K562 (cell line): ENCODE results near the gene PTPRT. TPM values are rescaled to one million over a fixed set of nuclear protein-coding genes. Genes with fewer than 3 reads are reported as not detected.

ENCODE experiments used
- ATAC-seq: fragments of 200-7000 bp; cut with Tn5 transposase; 3 replicates; pipeline ENCODE4 v1.9.1; 2020; ENCODE audit warnings: moderate library complexity
- BruUV-seq: library from RNA; stranded (reverse); fragments of 400-500 nt; replicated peaks from 2 replicates; lab custom pipeline; 2021; lab: Mats Ljungman, UMichigan
- CTCF ChIA-PET: fragments of 300-600 bp; formaldehyde crosslinking; extraction: SDS; loops from one replicate; lab custom pipeline; 2021; ENCODE audit warnings: low intra/inter-chr PET ratio; lab: Yijun Ruan, JAX
- POLR2A ChIA-PET: fragments of 300-600, 350-650 bp; sonication (Branson Sonifier 250); formaldehyde crosslinking; extraction: SDS; loops from one replicate; lab custom pipeline; 2021; ENCODE audit warnings: antibody characterized with exemption, inconsistent platforms; lab: Yijun Ruan, JAX
- DNase-seq, 4 experiments: peaks; one replicate each; pipeline versions ENCODE4 v3.0.0 to v3.0.0-alpha.2; 2011 to 2018; ENCODE audit warnings: low spot score in 3 of 4, mixed read lengths in 3 of 4; ENCODE audit errors: extremely low read depth in 1 of 4
- FAIRE-seq: peaks from 2 replicates; lab custom pipeline; 2011; peaks lifted over from hg19 to GRCh38; lab: Jason Lieb, UNC
- H2AFZ ChIP-seq: 2 replicates; pipeline ENCODE4 v1.6.0; 2011; ENCODE audit warnings: low read depth, low read length, control low read depth, inconsistent platforms
- H3K27ac ChIP-seq: fragments of 200-600 bp; 3 replicates; pipeline ENCODE4 v1.8.0; 2011; ENCODE audit warnings: low read depth, mild to moderate bottlenecking, control low read depth, inconsistent platforms, low read length, moderate library complexity, mixed read lengths; ENCODE audit errors: extremely low read depth
- H3K27me3 ChIP-seq, 2 experiments: fragments of 300-600 bp in 1 of 2; 2 replicates in 1 of 2; 3 replicates in 1 of 2; pipeline versions ENCODE4 v1.6.0 to v1.8.0; 2011; ENCODE audit warnings: inconsistent platforms in 2 of 2, low read length in 2 of 2, mild to moderate bottlenecking in 1 of 2, mixed read lengths in 1 of 2, moderate library complexity in 1 of 2; ENCODE audit not compliant: control insufficient read depth in 2 of 2, insufficient read depth in 2 of 2
- H3K36me3 ChIP-seq: fragments of 300-600 bp; 3 replicates; pipeline ENCODE4 v1.8.0; 2011; ENCODE audit warnings: mild to moderate bottlenecking, low read length, inconsistent platforms; ENCODE audit not compliant: control insufficient read depth, insufficient read depth
- H3K4me1 ChIP-seq, 2 experiments: fragments of 200-600 bp in 1 of 2; replicated peaks in 1 of 2; 2 replicates in 1 of 2; 3 replicates in 1 of 2; pipeline versions ENCODE4 v1.5.1 to v1.8.0; 2011; ENCODE audit warnings: inconsistent platforms in 2 of 2, low read length in 2 of 2, mild to moderate bottlenecking in 1 of 2, mixed read lengths in 1 of 2, moderate library complexity in 1 of 2; ENCODE audit not compliant: control insufficient read depth in 2 of 2, insufficient read depth in 2 of 2
- H3K4me2 ChIP-seq: 2 replicates; pipeline ENCODE4 v1.6.1; 2011; ENCODE audit warnings: low read length, control low read depth, inconsistent platforms, mixed read lengths; ENCODE audit not compliant: insufficient read depth
- H3K4me3 ChIP-seq: fragments of 200-600 bp; sonication (generic), shearing (Covaris generic); 2 replicates; pipeline ENCODE4 v1.5.1; 2016; ENCODE audit warnings: control low read depth, inconsistent platforms
- H3K79me2 ChIP-seq: fragments of 200-600 bp; 3 replicates; pipeline ENCODE4 v1.8.0; 2011; ENCODE audit warnings: low read length, inconsistent platforms; ENCODE audit not compliant: control insufficient read depth, insufficient read depth
- H3K9ac ChIP-seq, 2 experiments: 2 replicates each; pipeline versions ENCODE4 v1.6.0 to v1.6.1; 2011; ENCODE audit warnings: low read depth in 2 of 2, low read length in 2 of 2, control low read depth in 1 of 2, inconsistent platforms in 1 of 2, mild to moderate bottlenecking in 1 of 2, mixed read lengths in 1 of 2; ENCODE audit not compliant: insufficient read depth in 1 of 2
- H3K9me1 ChIP-seq: one replicate; pipeline ENCODE4 v1.6.0; 2011; ENCODE audit warnings: inconsistent platforms, mild to moderate bottlenecking, low read length, moderate library complexity; ENCODE audit not compliant: control insufficient read depth, insufficient read depth
- H3K9me3 ChIP-seq: replicated peaks from 2 replicates; pipeline ENCODE4 v1.5.1; 2011; ENCODE audit warnings: low read depth, low read length, inconsistent platforms; ENCODE audit not compliant: control insufficient read depth, insufficient read depth
- H4K20me1 ChIP-seq: replicated peaks from 2 replicates; pipeline ENCODE4 v1.6.1; 2011; ENCODE audit warnings: low read length, inconsistent platforms, mixed read lengths; ENCODE audit not compliant: control insufficient read depth, insufficient read depth
- ELF4 ChIP-seq: fragments of 450-650 bp; formaldehyde crosslinking; IDR thresholded peaks from 2 replicates; pipeline ENCODE4 v1.4.0; 2022; ENCODE audit warnings: missing genetic modification characterization
- ETV6 ChIP-seq, 3 experiments: fragments of 150-350 bp in 1 of 3; sonication (generic) in 1 of 3; formaldehyde crosslinking in 1 of 3; IDR thresholded peaks; 2 replicates each; pipeline versions ENCODE4 v1.6.1 to v1.8.0; 2014 to 2022; ENCODE audit warnings: borderline replicate concordance in 2 of 3, low read depth in 2 of 3, antibody characterized with exemption in 1 of 3, low read length in 1 of 3, mild to moderate bottlenecking in 1 of 3, missing genetic modification reagents in 1 of 3
- FOSL1 ChIP-seq: fragments of 200-800 bp; sonication (Bioruptor generic); conservative IDR thresholded peaks from 2 replicates; pipeline ENCODE4 v1.6.1; 2016; ENCODE audit warnings: missing genetic modification characterization, missing compliant biosample characterization
- KLF10 ChIP-seq: fragments of 250-450 bp; sonication (Bioruptor Pico); IDR thresholded peaks from 2 replicates; pipeline ENCODE4 v1.6.1; 2021; ENCODE audit warnings: matching md5 sums
- POLR2G ChIP-seq: fragments of 200-400 bp; formaldehyde crosslinking; IDR thresholded peaks from 2 replicates; pipeline ENCODE4 v1.6.1; 2017; ENCODE audit warnings: low read depth, mild to moderate bottlenecking, antibody characterized with exemption, low read length, moderate library complexity
- RBM22 ChIP-seq: fragments of 200-400 bp; formaldehyde crosslinking; IDR thresholded peaks from 2 replicates; pipeline ENCODE4 v1.6.1; 2018; ENCODE audit warnings: low read length, low read depth; ENCODE audit not compliant: poor library complexity, severe bottlenecking
- RFX5 ChIP-seq: IDR thresholded peaks from 2 replicates; pipeline ENCODE4 v1.6.1; 2011; ENCODE audit warnings: low read depth, mild to moderate bottlenecking, improper control_type of control experiment, low read length
- STAG1 ChIP-seq: sonication (generic); formaldehyde crosslinking; IDR thresholded peaks from 2 replicates; pipeline ENCODE4 v1.5.0; 2020; ENCODE audit warnings: missing genetic modification reagents, borderline replicate concordance
- STAT5B ChIP-seq: fragments of 250-450 bp; sonication (Bioruptor Pico); IDR thresholded peaks from 2 replicates; pipeline ENCODE4 v1.8.0; 2021; ENCODE audit warnings: mild to moderate bottlenecking, inconsistent platforms
- TCFL5 ChIP-seq: fragments of 250-450 bp; sonication (Bioruptor Pico); conservative IDR thresholded peaks from 2 replicates; pipeline ENCODE4 v1.6.1; 2021; ENCODE audit warnings: mild to moderate bottlenecking, moderate library complexity, matching md5 sums
- ZKSCAN8 ChIP-seq: fragments of 200-800 bp; sonication (Bioruptor generic); IDR thresholded peaks from 2 replicates; pipeline ENCODE4 v1.6.1; 2016; ENCODE audit warnings: missing genetic modification characterization, missing compliant biosample characterization
- ZNF766 ChIP-seq: fragments of 200-800 bp; sonication (Bioruptor generic); conservative IDR thresholded peaks from 2 replicates; pipeline ENCODE4 v1.6.1; 2016; ENCODE audit warnings: missing genetic modification characterization, missing compliant biosample characterization
- WGBS: fragments of 100-300 bp; shearing (Covaris generic); methylation state at CpG from one replicate; pipeline ENCODE4 v1.1.6; 2016; ENCODE audit warnings: low coverage, mixed read lengths; ENCODE audit not compliant: insufficient coverage; ENCODE audit errors: missing lambda C conversion rate; 5-methylcytosine and 5-hydroxymethylcytosine counted together
- in situ Hi-C: fragments of 300-500 bp; cut with MboI; formaldehyde crosslinking; loops from 4 replicates; pipeline ENCODE4 v1.15.0; 2018; ENCODE audit warnings: inconsistent platforms, mixed read lengths
- intact Hi-C: fragments of 100-400 bp; cut with micrococcal nuclease; formaldehyde crosslinking; loops from 2 replicates; pipeline ENCODE4 v1.14.2; 2022
- polyA plus RNA-seq, 8 experiments: library from polyadenylated mRNA; depleted of rRNA in 4 of 8; stranded (reverse) in 5 of 8; unstranded in 3 of 8; fragments of >200 nt; fragmentation: Nextera tagmentation in 2 of 8; fragmentation: Illumina TruSeq in 1 of 8; extraction: Ambion mirVana in 2 of 8; extraction: Trizol in 1 of 8; gene quantifications; 2 replicates each; pipeline versions ENCODE4 v1.2.1 to v1.2.3, GENCODE V29; 2011 to 2014; ENCODE audit warnings: inconsistent platforms in 1 of 8, missing spikeins in 1 of 8
- total RNA-seq, 7 experiments: library from RNA; depleted of rRNA in 6 of 7; stranded (reverse); fragments of >200 nt in 6 of 7; fragmentation: Illumina TruSeq in 2 of 7; extraction: Trizol in 2 of 7; gene quantifications; 2 replicates each; pipeline versions ENCODE4 v1.2.1 to v1.2.3, GENCODE V29; 2011 to 2021; ENCODE audit warnings: low replicate concordance in 1 of 7
- TF ChIP-seq, protein P1 (sequence below): IDR thresholded peaks from 2 replicates; pipeline ENCODE4 v1.6.1; 2014; ENCODE audit warnings: antibody characterized with exemption
- TF ChIP-seq, protein P2 (sequence below): fragments of 450-650 bp; formaldehyde crosslinking; IDR thresholded peaks from 2 replicates; pipeline ENCODE4 v1.4.0; 2020; ENCODE audit warnings: mild to moderate bottlenecking, moderate library complexity
- TF ChIP-seq, protein P3 (sequence below): fragments of 150-350 bp; conservative IDR thresholded peaks from 2 replicates; pipeline ENCODE4 v1.6.1; 2014; ENCODE audit warnings: low read length

The PTPRT gene
- total and polyA plus RNA-seq, 9 of the 15 experiments (the other 6 are each of a cell fraction or from before 2014, with no cell fraction given) = not detected

DNA sequence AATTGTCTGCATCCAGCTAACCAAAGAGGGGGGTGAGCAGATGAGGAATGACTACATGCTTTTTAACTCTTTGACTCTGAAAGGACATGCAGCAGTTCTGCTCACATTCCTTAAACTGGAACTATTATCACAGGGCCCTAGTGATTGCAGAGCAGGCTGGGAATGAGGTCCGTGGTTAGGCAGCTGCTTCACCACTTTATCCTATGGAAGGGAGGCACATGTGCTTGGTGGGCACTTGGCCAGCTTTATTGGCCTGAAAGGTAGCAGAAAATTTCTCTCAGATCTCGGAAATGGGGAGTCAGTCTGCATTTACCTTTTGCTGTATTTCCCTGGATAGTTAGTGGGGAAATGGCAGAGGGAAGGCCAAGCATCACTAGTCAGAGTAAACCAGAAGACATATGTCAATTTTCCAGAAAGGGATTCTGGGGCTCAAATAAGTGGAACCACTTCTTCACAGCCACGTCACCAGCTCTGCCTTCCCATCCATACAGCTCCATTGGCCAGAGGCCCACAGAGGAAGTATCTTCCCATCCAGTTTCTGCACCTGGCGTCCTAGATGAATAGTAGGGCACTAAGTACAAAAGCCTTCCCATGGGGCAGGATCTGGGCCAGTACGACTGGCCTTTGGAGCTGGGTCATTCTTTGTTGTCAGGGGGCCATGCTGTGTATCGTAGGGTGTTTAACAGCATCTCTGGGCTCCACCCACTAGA is 444.8 kb downstream of the PTPRT start (continued):
- no peak for TF ChIP-seq ELF4 (CRISPR knock-in tag)
- TF ChIP-seq FOSL1 (tag) = no peak
- TF ChIP-seq STAG1 (CRISPR knock-in tag) = no peak
- no peak for TF ChIP-seq ZNF766
- TF ChIP-seq RFX5 = no peak

DNA sequence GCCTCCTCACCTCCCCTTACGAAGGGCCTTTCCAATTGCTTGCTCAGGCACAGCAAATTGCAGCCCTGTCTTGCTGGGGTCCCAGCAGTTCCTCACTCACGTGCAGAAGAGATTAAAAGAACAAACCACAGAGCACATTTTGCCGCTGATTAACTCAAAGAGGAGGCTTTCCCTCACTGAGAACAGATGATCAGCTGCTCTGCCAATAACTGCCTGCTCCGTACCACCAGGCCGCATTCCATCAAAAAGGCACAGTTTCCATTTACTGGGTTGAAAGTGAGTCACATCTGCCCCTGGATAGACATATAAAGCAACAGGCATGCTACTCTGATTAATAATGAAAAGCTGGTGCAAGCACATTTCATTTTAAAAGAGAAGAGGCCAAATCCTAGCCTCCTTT is 446.8 kb downstream of the PTPRT start:
- no TSS peak for BruUV-seq
- H3K36me3 ChIP-seq = no peaks in the 10 kb centered on the region
- peaks cover 0 to 5% of the 10 kb centered on the region in 2 experiments; a peak in 1 of 5 replicates for H3K27me3 ChIP-seq
- no peak for DNase-seq
- H3K27ac ChIP-seq = no peak overlapping the region
- ChIA-PET POLR2A (interaction anchor here (0.7 kb wide), 1 partner anchor 500 kb away, joined by 3 read pairs; no protein-coding TSS in a partner anchor), CTCF (no interaction called here)
- no peaks in the 10 kb centered on the region for H3K9me3 ChIP-seq
- 12% methylated on average over 5 of the region's 5 CpGs for WGBS
- H3K9ac ChIP-seq = no peak overlapping the region
- no peaks in the 10 kb centered on the region; the same call in 1 of the 2 replicates for H4K20me1 ChIP-seq
- no peaks in the 10 kb centered on the region for H3K79me2 ChIP-seq
- no peak overlapping the region for H3K4me2 ChIP-seq
- no peaks in the 10 kb centered on the region for H3K4me1 ChIP-seq
- H2AFZ ChIP-seq = no peak overlapping the region
- intact Hi-C loops = no loop called here
- ATAC-seq = no peak
- no peak for FAIRE-seq
- H3K4me3 ChIP-seq = no peak overlapping the region
- in situ Hi-C loops = no loop called here
- H3K9me1 ChIP-seq = no peaks in the 10 kb centered on the region
- TF ChIP-seq, protein P1, sequence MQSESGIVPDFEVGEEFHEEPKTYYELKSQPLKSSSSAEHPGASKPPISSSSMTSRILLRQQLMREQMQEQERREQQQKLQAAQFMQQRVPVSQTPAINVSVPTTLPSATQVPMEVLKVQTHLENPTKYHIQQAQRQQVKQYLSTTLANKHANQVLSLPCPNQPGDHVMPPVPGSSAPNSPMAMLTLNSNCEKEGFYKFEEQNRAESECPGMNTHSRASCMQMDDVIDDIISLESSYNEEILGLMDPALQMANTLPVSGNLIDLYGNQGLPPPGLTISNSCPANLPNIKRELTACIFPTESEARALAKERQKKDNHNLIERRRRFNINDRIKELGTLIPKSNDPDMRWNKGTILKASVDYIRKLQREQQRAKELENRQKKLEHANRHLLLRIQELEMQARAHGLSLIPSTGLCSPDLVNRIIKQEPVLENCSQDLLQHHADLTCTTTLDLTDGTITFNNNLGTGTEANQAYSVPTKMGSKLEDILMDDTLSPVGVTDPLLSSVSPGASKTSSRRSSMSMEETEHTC = no peak
- TF ChIP-seq RBM22 (no peak), KLF10 (CRISPR knock-in tag) (no peak), ZKSCAN8 (CRISPR knock-in tag) (no peak), ETV6 (IDR thresholded peaks at IDR 0.05; ENCODE audit: borderline replicate concordance in 1 of 2, low read depth in 2 of 2, low read length in 1 of 2) (no peak), ETV6 (CRISPR knock-in tag; IDR thresholded peaks at IDR 0.05; ENCODE audit: borderline replicate concordance) (no peak), STAT5B (no peak), TCFL5 (CRISPR knock-in tag) (no peak), ZNF766 (no peak), POLR2G (no peak)
- TF ChIP-seq, protein P2, sequence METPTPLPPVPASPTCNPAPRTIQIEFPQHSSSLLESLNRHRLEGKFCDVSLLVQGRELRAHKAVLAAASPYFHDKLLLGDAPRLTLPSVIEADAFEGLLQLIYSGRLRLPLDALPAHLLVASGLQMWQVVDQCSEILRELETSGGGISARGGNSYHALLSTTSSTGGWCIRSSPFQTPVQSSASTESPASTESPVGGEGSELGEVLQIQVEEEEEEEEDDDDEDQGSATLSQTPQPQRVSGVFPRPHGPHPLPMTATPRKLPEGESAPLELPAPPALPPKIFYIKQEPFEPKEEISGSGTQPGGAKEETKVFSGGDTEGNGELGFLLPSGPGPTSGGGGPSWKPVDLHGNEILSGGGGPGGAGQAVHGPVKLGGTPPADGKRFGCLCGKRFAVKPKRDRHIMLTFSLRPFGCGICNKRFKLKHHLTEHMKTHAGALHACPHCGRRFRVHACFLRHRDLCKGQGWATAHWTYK (CRISPR knock-in tag) = no peak
- TF ChIP-seq, protein P3, sequence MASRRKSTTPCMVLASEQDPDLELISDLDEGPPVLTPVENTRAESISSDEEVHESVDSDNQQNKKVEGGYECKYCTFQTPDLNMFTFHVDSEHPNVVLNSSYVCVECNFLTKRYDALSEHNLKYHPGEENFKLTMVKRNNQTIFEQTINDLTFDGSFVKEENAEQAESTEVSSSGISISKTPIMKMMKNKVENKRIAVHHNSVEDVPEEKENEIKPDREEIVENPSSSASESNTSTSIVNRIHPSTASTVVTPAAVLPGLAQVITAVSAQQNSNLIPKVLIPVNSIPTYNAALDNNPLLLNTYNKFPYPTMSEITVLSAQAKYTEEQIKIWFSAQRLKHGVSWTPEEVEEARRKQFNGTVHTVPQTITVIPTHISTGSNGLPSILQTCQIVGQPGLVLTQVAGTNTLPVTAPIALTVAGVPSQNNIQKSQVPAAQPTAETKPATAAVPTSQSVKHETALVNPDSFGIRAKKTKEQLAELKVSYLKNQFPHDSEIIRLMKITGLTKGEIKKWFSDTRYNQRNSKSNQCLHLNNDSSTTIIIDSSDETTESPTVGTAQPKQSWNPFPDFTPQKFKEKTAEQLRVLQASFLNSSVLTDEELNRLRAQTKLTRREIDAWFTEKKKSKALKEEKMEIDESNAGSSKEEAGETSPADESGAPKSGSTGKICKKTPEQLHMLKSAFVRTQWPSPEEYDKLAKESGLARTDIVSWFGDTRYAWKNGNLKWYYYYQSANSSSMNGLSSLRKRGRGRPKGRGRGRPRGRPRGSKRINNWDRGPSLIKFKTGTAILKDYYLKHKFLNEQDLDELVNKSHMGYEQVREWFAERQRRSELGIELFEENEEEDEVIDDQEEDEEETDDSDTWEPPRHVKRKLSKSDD = no peak
